ENCODE measurements around the gene PRR3. TPM values are rescaled to one million over a fixed set of nuclear protein-coding genes. Genes with fewer than 3 reads are reported as not detected.

PRR3 gene
- total RNA-seq, 1 donor from 2014 or later, result 7.5 TPM

DNA sequence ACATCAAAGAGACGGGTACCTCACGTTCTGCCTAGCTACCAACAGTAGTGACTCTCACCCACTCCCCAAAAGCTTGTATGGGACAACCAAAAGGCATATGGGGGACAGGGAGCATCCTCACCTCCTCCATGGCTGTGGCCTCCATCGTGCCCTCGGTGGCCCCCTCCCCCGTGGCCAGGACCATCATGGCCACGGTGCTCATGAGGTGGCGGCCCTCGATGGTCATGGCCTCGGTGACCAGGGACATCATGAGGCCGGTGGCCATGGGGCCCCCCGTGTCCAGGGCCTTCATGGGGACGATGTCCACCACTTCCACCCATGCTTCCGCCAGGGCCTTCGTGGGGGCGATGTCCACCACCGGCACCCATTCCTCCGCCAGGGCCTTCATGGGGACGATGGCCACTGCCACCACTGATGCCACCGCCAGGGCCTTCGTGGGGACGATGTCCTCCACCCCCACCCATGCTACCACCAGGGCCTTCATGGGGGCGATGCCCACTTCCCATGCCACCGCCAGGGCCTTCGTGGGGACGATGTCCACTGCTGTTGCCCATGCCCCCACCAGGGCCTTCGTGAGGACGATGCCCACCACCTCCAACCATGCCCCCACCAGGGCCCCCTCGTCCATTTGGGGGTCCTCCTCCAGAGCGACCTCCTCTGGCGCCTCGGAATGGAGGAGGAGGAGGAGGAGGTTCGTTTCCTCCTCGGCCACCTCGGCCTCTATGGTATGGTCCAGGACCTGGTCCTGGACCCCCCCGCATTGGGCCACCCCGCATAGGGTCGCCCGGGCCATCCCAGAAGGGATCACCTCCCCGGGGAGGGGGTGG, 44.9 kb downstream of the PRR3 start:
- Histone ChIP-seq H3K4me1 (peaks cover 8% of the 10 kb centered on the region), H3K4me3 (no peak overlapping the region), H3K27ac (no peak overlapping the region), H3K9me3 (no peaks in the 10 kb centered on the region), H3K27me3 (ENCODE audit: low read depth) (no peaks in the 10 kb centered on the region), H3K36me3 (peaks cover 70% of the 10 kb centered on the region)
- TF ChIP-seq, protein P1, sequence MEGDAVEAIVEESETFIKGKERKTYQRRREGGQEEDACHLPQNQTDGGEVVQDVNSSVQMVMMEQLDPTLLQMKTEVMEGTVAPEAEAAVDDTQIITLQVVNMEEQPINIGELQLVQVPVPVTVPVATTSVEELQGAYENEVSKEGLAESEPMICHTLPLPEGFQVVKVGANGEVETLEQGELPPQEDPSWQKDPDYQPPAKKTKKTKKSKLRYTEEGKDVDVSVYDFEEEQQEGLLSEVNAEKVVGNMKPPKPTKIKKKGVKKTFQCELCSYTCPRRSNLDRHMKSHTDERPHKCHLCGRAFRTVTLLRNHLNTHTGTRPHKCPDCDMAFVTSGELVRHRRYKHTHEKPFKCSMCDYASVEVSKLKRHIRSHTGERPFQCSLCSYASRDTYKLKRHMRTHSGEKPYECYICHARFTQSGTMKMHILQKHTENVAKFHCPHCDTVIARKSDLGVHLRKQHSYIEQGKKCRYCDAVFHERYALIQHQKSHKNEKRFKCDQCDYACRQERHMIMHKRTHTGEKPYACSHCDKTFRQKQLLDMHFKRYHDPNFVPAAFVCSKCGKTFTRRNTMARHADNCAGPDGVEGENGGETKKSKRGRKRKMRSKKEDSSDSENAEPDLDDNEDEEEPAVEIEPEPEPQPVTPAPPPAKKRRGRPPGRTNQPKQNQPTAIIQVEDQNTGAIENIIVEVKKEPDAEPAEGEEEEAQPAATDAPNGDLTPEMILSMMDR (IDR thresholded peaks at IDR 0.05), result no peak
- DNase-seq (no peak), ATAC-seq (peak in 1 of 2 donors; percentile 25)
- intact Hi-C loops (cut with DNase I), result no loop called here

DNA sequence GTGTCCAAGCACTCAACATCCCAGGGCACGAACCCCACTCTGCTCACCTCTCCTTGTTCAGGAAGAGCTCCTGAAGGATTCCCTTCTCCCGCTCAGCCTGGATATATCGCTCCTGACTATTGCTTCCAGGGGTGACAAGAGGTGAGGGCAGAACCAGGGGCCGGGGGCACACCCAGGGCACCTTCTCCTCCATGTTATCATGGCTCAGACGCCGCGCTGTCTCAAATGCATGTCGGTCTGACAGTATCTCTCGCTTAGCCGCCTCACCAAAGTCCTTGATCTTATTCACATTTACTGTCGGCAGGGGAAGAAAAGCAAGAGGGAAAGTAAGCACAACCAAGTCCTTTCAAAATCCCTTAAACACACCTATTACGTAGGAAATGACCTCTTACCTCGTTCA, 46.9 kb downstream of the PRR3 start:
- ATAC-seq (no peak), DNase-seq (no peak)
- H3K27ac ChIP-seq, result no peak overlapping the region
- H3K9me3 ChIP-seq, result no peaks in the 10 kb centered on the region
- H3K36me3 ChIP-seq, result peaks cover 90% of the 10 kb centered on the region
- no peaks in the 10 kb centered on the region for H3K27me3 ChIP-seq (ENCODE audit: low read depth)
- H3K4me3 ChIP-seq, result no peak overlapping the region
- TF ChIP-seq, protein P1 (IDR thresholded peaks at IDR 0.05), result no peak
- peaks cover 10% of the 10 kb centered on the region for H3K4me1 ChIP-seq
- intact Hi-C loops (cut with DNase I), result no loop called here

DNA sequence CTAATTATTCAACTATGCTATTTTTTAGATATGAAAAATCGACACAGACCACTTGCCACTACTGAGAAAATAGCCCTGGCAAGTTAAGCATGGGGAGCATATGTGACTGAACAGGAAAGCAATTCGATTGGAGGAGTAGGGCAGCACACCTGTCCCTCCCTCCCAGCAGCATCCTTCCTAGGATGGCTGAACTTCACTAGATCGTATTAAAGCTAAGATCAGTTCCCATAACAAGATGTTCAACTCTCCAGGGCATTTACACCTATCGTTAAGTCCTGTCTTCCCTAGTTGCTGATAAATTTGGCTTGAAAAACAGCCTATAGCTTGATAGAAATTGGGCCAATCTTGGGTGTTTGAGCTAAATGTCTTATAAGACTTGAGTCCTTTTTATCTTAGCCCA, 53.0 kb downstream of the PRR3 start:
- no peak overlapping the region for H3K27ac ChIP-seq
- no peaks in the 10 kb centered on the region for H3K27me3 ChIP-seq (ENCODE audit: low read depth)
- H3K4me3 ChIP-seq, result no peak overlapping the region
- peaks cover 58% of the 10 kb centered on the region for H3K4me1 ChIP-seq
- intact Hi-C loops (cut with DNase I), result no loop called here
- TF ChIP-seq, protein P1 (IDR thresholded peaks at IDR 0.05), result no peak
- no peaks in the 10 kb centered on the region for H3K9me3 ChIP-seq
- no peak for DNase-seq
- ATAC-seq, result no peak
- peaks cover 48% of the 10 kb centered on the region for H3K36me3 ChIP-seq

DNA sequence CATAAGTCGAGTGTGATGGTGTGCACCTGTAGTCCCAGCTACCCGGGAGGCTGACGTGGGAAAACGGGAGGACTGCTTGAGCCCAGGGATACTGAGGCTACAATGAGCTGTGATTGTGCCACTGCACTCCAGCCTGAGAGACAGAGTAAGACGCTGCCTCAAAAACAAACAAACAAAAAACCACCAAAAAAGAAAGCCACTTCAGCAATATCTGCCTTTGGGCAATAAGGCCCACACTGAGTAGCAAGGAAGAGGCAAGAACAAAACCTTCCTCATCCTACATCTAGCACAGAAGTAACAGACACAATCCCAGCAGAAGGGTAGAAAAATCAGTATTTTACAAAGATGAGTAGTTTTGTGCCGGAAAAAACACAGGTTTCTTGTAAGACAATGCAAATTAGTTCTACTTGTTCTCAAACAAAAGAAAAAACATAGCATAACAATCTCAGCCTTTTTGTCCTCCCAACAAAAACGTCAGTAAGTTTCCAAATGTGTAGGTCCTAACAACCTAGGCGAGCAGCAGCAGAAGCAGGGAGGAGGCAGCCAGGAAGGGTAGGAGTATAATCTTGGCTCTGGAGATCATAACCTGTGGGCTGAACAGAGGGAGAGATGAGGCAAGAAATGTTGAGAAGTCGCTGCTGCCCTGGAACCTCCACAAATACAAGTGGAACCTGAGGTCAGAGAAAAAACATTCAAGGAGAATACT, 54.2 kb downstream of the PRR3 start:
- no peaks in the 10 kb centered on the region for H3K9me3 ChIP-seq
- DNase-seq (no peak), ATAC-seq (no peak)
- H3K4me3 ChIP-seq, result no peak overlapping the region
- intact Hi-C loops (cut with DNase I), result no loop called here
- no peaks in the 10 kb centered on the region for H3K27me3 ChIP-seq (ENCODE audit: low read depth)
- no peak overlapping the region for H3K27ac ChIP-seq
- TF ChIP-seq, protein P1 (IDR thresholded peaks at IDR 0.05), result no peak
- peaks cover 58% of the 10 kb centered on the region for H3K4me1 ChIP-seq
- peaks cover 39% of the 10 kb centered on the region for H3K36me3 ChIP-seq

DNA sequence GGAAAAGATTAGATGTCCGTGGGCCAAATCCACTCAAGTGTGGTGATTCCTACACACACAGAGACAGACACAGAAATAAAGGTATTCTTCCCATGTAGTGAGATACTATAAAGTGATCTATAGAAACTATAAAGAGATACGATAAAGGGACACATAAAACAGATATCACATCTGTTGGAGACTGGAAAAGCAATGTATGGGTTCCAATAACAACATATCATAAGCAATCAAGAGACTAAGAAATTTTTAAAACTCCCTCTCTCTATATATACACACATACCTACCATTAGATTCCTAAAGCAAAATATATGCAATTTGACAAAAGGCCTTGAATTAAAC, 54.7 kb downstream of the PRR3 start:
- Histone ChIP-seq H3K4me1 (peaks cover 58% of the 10 kb centered on the region), H3K27ac (no peak overlapping the region), H3K27me3 (ENCODE audit: low read depth) (no peaks in the 10 kb centered on the region), H3K9me3 (no peaks in the 10 kb centered on the region), H3K36me3 (peaks cover 39% of the 10 kb centered on the region), H3K4me3 (no peak overlapping the region)
- TF ChIP-seq, protein P1 (IDR thresholded peaks at IDR 0.05), result no peak
- DNase-seq, result no peak
- intact Hi-C loops (cut with DNase I), result no loop called here
- ATAC-seq, result no peak

Measured in lower lobe of right lung (tissue), 2 donors.